ENCODE results near the gene SYNCRIP.

DNA sequence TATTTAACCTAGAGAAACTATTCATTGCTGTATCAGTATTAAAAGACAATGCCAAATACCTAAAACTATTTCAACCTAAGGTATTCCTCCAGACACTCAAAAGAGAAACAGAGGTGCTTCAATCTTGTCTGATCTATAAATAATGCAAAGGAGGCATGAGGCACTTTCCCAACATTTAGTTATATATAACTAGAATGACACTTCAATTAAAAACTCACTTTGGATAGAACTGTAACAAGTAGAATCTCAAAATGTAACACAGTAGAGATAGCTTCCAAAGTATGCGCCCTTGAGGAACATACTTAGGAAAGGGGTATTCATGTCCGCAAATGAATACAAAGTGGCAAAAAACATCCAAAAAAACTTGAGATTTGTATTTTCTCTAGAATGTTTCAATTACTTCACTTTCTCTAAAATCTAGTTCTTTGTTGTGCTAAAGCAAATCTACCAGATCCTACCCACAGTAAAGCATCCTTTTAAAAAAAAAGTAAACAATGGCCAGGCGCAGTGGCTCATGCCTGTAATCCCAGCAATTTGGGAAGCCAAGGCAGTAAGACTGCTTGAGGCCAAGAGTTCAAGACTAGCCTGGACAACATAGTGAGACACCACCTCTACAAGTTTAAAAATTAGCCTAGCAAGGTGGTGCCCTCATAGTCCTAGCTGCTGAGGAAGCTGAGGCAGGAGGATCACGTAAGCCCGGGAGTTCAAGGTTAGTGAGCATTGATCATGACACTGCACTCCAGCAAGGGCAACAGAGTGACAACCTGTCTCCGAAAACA, 10.3 kb downstream of the SYNCRIP start:
- TF ChIP-seq, protein P1, sequence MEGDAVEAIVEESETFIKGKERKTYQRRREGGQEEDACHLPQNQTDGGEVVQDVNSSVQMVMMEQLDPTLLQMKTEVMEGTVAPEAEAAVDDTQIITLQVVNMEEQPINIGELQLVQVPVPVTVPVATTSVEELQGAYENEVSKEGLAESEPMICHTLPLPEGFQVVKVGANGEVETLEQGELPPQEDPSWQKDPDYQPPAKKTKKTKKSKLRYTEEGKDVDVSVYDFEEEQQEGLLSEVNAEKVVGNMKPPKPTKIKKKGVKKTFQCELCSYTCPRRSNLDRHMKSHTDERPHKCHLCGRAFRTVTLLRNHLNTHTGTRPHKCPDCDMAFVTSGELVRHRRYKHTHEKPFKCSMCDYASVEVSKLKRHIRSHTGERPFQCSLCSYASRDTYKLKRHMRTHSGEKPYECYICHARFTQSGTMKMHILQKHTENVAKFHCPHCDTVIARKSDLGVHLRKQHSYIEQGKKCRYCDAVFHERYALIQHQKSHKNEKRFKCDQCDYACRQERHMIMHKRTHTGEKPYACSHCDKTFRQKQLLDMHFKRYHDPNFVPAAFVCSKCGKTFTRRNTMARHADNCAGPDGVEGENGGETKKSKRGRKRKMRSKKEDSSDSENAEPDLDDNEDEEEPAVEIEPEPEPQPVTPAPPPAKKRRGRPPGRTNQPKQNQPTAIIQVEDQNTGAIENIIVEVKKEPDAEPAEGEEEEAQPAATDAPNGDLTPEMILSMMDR (conservative IDR thresholded peaks at IDR 0.05; ENCODE audit: low read depth, low read length) = no peak
- no peak for TF ChIP-seq EZH2 (IDR thresholded peaks at IDR 0.05; ENCODE audit: borderline replicate concordance, low read depth, low read length, poor library complexity, severe bottlenecking)
